ENCODE results near the gene PCYOX1L.

PCYOX1L gene

DNA sequence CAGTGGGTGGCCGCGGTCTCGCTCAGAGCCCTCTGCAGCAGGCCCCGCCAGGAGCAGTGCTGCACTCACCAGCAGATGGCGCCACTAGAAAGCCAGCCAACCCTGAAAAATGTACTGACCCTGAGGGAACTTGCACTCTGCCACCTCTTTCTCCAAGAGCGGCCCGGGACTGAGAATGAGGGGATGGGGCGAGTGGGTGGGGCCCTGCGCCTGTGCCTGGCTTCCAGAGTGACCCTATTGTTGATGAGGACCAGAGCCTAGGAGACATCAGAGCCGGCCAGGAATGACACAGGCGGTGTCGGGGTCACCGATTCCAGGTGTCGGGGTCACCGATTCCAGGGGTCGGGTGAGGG lies 24.1 kb downstream of the PCYOX1L start:
- Histone ChIP-seq H3F3A (ENCODE audit: insufficient read depth, low read length) (no peaks in the 10 kb centered on the region), H3K36me3 (ENCODE audit: insufficient read depth, low read length) (no peaks in the 10 kb centered on the region), H3K9me2 (ENCODE audit: low read depth, low read length) (no peaks in the 10 kb centered on the region), H3K27ac (ENCODE audit: low read depth, low read length, poor library complexity, severe bottlenecking) (no peak overlapping the region), H3K9me3 (ENCODE audit: low read length) (no peaks in the 10 kb centered on the region), H2AFZ (ENCODE audit: low read length) (no peak overlapping the region), H3K4me1 (ENCODE audit: insufficient read depth, low read length, severe bottlenecking) (peaks cover 12% of the 10 kb centered on the region), H3K79me2 (ENCODE audit: insufficient read depth, low read length) (no peaks in the 10 kb centered on the region), H3K4me3 (ENCODE audit: low read depth, low read length, poor library complexity, severe bottlenecking) (no peak overlapping the region), H3K4me2 (ENCODE audit: low read length) (no peak overlapping the region), H3K27me3 (ENCODE audit: insufficient read depth, low read length) (no peaks in the 10 kb centered on the region), H4K20me1 (ENCODE audit: insufficient read depth, low read length) (no peaks in the 10 kb centered on the region), H3K9ac (ENCODE audit: low read length) (no peak overlapping the region)
- TF ChIP-seq EZH2 (IDR thresholded peaks at IDR 0.05; ENCODE audit: borderline replicate concordance, low read length) (no peak), CTCF (IDR thresholded peaks at IDR 0.05; ENCODE audit: low read length) (peak; percentile 85)

DNA sequence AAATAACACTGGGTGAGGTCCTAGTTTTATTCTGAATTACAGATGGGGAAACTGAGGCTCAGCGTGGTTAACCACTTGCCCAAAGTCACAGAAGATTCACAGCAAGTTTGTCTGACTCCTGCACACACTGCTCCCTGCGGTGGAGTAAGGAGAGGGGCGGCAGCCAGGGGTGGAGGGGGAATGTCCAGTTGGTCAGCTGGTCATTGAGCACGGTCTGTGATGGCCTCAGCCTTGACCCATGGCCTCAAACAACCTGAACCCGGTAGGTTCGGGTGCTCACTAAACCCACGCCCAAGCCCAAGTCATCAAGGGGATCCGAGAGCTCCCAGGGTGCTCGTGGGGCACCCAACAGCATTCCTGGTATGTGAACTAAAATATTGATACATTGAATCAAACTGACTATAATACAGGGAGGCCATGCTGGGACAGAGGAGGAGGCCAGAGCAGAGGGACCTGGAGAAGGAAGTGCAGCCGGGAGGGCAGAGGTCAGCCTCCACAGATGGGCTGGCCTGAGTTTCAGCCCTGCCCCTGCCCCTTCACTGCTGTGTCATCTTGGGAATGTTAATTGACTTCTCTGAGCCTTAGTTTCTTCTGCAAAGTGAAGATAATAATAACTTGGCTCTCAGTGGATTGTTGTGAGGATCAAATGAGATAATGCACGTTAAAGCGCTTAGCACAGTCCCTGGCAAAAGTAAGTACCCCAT lies 24.8 kb downstream of the PCYOX1L start:
- Histone ChIP-seq H3K4me3 (ENCODE audit: low read depth, low read length, poor library complexity, severe bottlenecking) (no peak overlapping the region), H2AFZ (ENCODE audit: low read length) (no peak overlapping the region), H3K27me3 (ENCODE audit: insufficient read depth, low read length) (no peaks in the 10 kb centered on the region), H3K79me2 (ENCODE audit: insufficient read depth, low read length) (no peaks in the 10 kb centered on the region), H3K27ac (ENCODE audit: low read depth, low read length, poor library complexity, severe bottlenecking) (no peak overlapping the region), H3K9me2 (ENCODE audit: low read depth, low read length) (no peaks in the 10 kb centered on the region), H3K9me3 (ENCODE audit: low read length) (no peaks in the 10 kb centered on the region), H3K4me2 (ENCODE audit: low read length) (no peak overlapping the region), H3F3A (ENCODE audit: insufficient read depth, low read length) (no peaks in the 10 kb centered on the region), H3K9ac (ENCODE audit: low read length) (no peak overlapping the region), H3K4me1 (ENCODE audit: insufficient read depth, low read length, severe bottlenecking) (peaks cover 12% of the 10 kb centered on the region), H3K36me3 (ENCODE audit: insufficient read depth, low read length) (no peaks in the 10 kb centered on the region), H4K20me1 (ENCODE audit: insufficient read depth, low read length) (no peaks in the 10 kb centered on the region)
- TF ChIP-seq EZH2 (IDR thresholded peaks at IDR 0.05; ENCODE audit: borderline replicate concordance, low read length) (no peak), CTCF (IDR thresholded peaks at IDR 0.05; ENCODE audit: low read length) (no peak)

- no peaks in the 10 kb centered on the region for H3F3A ChIP-seq (ENCODE audit: insufficient read depth, low read length)
- H4K20me1 ChIP-seq (ENCODE audit: insufficient read depth, low read length): no peaks in the 10 kb centered on the region
- H2AFZ ChIP-seq (ENCODE audit: low read length): no peak overlapping the region
- peaks cover 12% of the 10 kb centered on the region for H3K4me1 ChIP-seq (ENCODE audit: insufficient read depth, low read length, severe bottlenecking)
- H3K4me2 ChIP-seq (ENCODE audit: low read length): no peak overlapping the region
- H3K9me3 ChIP-seq (ENCODE audit: low read length): no peaks in the 10 kb centered on the region
- peaks cover 5% of the 10 kb centered on the region; the same call in 1 of the 2 replicates for H3K27me3 ChIP-seq (ENCODE audit: insufficient read depth, low read length)
- no peak overlapping the region for H3K9ac ChIP-seq (ENCODE audit: low read length)
- TF ChIP-seq EZH2 (IDR thresholded peaks at IDR 0.05; ENCODE audit: borderline replicate concordance, low read length): no peak
- no peak for TF ChIP-seq CTCF (IDR thresholded peaks at IDR 0.05; ENCODE audit: low read length)
- H3K9me2 ChIP-seq (ENCODE audit: low read depth, low read length): no peaks in the 10 kb centered on the region
- H3K79me2 ChIP-seq (ENCODE audit: insufficient read depth, low read length): no peaks in the 10 kb centered on the region
- no peaks in the 10 kb centered on the region for H3K36me3 ChIP-seq (ENCODE audit: insufficient read depth, low read length)
- no peak overlapping the region for H3K4me3 ChIP-seq (ENCODE audit: low read depth, low read length, poor library complexity, severe bottlenecking)
- no peak overlapping the region for H3K27ac ChIP-seq (ENCODE audit: low read depth, low read length, poor library complexity, severe bottlenecking)
These were observed 25.6 kb downstream of the PCYOX1L start for GRCh38 chr5:149383399-149383798.

All from OCI-LY1 (cell line).